ENCODE results near the gene PHF21B. TPM values are rescaled to one million over a fixed set of nuclear protein-coding genes. Genes with fewer than 3 reads are reported as not detected.

The PHF21B gene
- total RNA-seq, 2 experiments from 2014 or later: 0.92 to 1.1 TPM

GRCh38 chr22:44950806-44951509, 58.8 kb downstream of the PHF21B start:
- POLR2A ChIA-PET: no interaction called here
- Mint-ChIP-seq H3K4me3 (no peak overlapping the region), H3K9me3 (peaks cover 3% of the 10 kb centered on the region), H3K36me3 (ENCODE audit: low read depth) (no peaks in the 10 kb centered on the region), H3K4me1 (ENCODE audit: low read depth) (no peaks in the 10 kb centered on the region), H3K27ac (no peak overlapping the region), H3K27me3 (peaks cover 4% of the 10 kb centered on the region)
- DNase-seq: no peak
- no peak for ATAC-seq
- intact Hi-C loops (cut with micrococcal nuclease): no loop called here
- CTCF ChIA-PET: interaction anchor here (0.9 kb wide), 1 partner anchor 11 kb away, joined by 3 read pairs; no protein-coding TSS in a partner anchor
- TF ChIP-seq CTCF (IDR thresholded peaks at IDR 0.05): no peak

- H3K36me3 Mint-ChIP-seq (ENCODE audit: low read depth): no peaks in the 10 kb centered on the region
- no peak overlapping the region for H3K4me3 Mint-ChIP-seq
- H3K4me1 Mint-ChIP-seq (ENCODE audit: low read depth): no peaks in the 10 kb centered on the region
- CTCF ChIA-PET: no interaction called here
- peaks cover 3% of the 10 kb centered on the region for H3K9me3 Mint-ChIP-seq
- H3K27me3 Mint-ChIP-seq: peaks cover 2% of the 10 kb centered on the region
- ATAC-seq (no peak), DNase-seq (no peak)
- TF ChIP-seq CTCF (IDR thresholded peaks at IDR 0.05): no peak
- H3K27ac Mint-ChIP-seq: no peak overlapping the region
- intact Hi-C loops (cut with micrococcal nuclease): no loop called here
- POLR2A ChIA-PET: no interaction called here
These were observed 62.0 kb downstream of the PHF21B start for GRCh38 chr22:44947846-44948245.

- Mint-ChIP-seq H3K9me3 (peaks cover 3% of the 10 kb centered on the region), H3K27ac (no peak overlapping the region), H3K27me3 (peaks cover 2% of the 10 kb centered on the region), H3K36me3 (ENCODE audit: low read depth) (no peaks in the 10 kb centered on the region), H3K4me1 (ENCODE audit: low read depth) (no peaks in the 10 kb centered on the region), H3K4me3 (no peak overlapping the region)
- no peak for TF ChIP-seq CTCF (IDR thresholded peaks at IDR 0.05)
- CTCF ChIA-PET: no interaction called here
- POLR2A ChIA-PET: no interaction called here
- no peak for ATAC-seq
- no peak for DNase-seq
- intact Hi-C loops (cut with micrococcal nuclease): no loop called here
These were observed 62.8 kb downstream of the PHF21B start for GRCh38 chr22:44947049-44947448.

GRCh38 chr22:44944883-44945601, 64.8 kb downstream of the PHF21B start:
- no peak overlapping the region for H3K27ac Mint-ChIP-seq
- no peak for DNase-seq
- H3K4me1 Mint-ChIP-seq (ENCODE audit: low read depth): no peaks in the 10 kb centered on the region
- H3K4me3 Mint-ChIP-seq: no peak overlapping the region
- no peaks in the 10 kb centered on the region for H3K9me3 Mint-ChIP-seq
- ChIA-PET CTCF (no interaction called here), POLR2A (no interaction called here)
- no peak for ATAC-seq
- intact Hi-C loops (cut with micrococcal nuclease): no loop called here
- peaks cover 2% of the 10 kb centered on the region for H3K27me3 Mint-ChIP-seq
- H3K36me3 Mint-ChIP-seq (ENCODE audit: low read depth): no peaks in the 10 kb centered on the region
- no peak for TF ChIP-seq CTCF (IDR thresholded peaks at IDR 0.05)

GRCh38 chr22:44943701-44944324, 66.0 kb downstream of the PHF21B start:
- Mint-ChIP-seq H3K36me3 (ENCODE audit: low read depth) (no peaks in the 10 kb centered on the region), H3K4me1 (ENCODE audit: low read depth) (no peaks in the 10 kb centered on the region), H3K9me3 (no peaks in the 10 kb centered on the region), H3K27ac (no peak overlapping the region), H3K27me3 (peaks cover 2% of the 10 kb centered on the region), H3K4me3 (no peak overlapping the region)
- TF ChIP-seq CTCF (IDR thresholded peaks at IDR 0.05): no peak
- CTCF ChIA-PET: interaction anchor here (1.1 kb wide), 1 partner anchor 22 kb away, joined by 5 read pairs; no protein-coding TSS in a partner anchor
- DNase-seq: no peak
- intact Hi-C loops (cut with micrococcal nuclease): no loop called here
- POLR2A ChIA-PET: no interaction called here
- ATAC-seq: no peak

Data from activated CD8-positive, alpha-beta T cell treated with anti-CD3 and anti-CD28 coated beads for 36 hours (primary cell).